Body of pancreas (tissue), 4 donors: ENCODE data around the gene DPRX.

ENCODE experiments used
- CTCF ChIP-seq, 7 experiments: fragments of 450-650 bp in 4 of 7; fragments of 200-600 bp in 3 of 7; sonication (generic) in 3 of 7; IDR thresholded peaks; one replicate each; pipeline ENCODE4 v1.5.1; 2016 to 2019; ENCODE audit warnings: antibody characterized with exemption in 7 of 7
- POLR2A ChIP-seq, 3 donors: fragments of 450-650 bp; IDR thresholded peaks; one replicate each; pipeline ENCODE4 v1.6.1; 2016; ENCODE audit warnings: antibody characterized with exemption in 3 of 3, mild to moderate bottlenecking in 2 of 3

DNA sequence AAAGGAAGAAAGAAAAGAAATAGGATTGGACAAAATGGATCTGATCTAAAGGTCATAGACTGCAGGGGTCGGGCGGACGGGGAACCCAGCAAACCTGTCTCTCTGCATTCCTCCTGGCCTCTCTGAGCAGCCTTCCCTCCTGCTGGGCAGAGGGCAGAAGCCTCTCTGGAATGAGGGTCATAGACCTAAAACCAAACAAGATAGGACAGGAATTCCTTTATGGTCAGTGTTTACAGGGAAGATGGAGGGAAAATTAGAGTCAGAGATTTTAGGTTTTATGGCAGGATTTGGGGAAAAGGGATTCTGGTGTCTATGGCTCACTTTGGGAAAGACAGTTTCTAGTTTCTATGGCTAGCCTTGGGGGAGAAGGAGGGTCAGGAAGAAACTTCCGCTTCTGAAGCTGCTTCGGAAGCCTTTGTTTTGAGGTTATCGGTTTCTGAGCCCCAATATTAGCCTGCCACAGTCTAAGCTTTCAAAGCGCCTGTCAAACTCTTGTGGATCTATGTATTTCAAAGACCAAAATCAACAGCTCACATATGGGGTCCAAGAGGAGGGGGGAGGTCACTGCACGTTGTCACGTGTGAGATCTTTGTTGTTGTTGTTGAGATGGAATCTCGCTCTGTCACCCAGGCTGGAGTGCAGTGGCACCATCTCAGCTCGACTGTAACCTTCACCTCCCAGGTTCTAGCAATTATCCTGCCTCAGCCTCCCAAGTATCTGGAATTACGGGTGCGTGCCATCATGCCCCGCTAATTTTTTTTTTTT is 18.9 kb upstream of the DPRX start:
- TF ChIP-seq POLR2A (IDR thresholded peaks at IDR 0.05) (no peak), CTCF (IDR thresholded peaks at IDR 0.05) (no peak)
